Neural progenitor cell (in vitro differentiated cells): ENCODE results near the gene NHLRC4. TPM values are rescaled to one million over a fixed set of nuclear protein-coding genes. Genes with fewer than 3 reads are reported as not detected.

Experiments used
- DNase-seq: peaks from one replicate; pipeline ENCODE4 v3.0.0-alpha.2; 2016; ENCODE audit warnings: low spot score
- H2AFZ ChIP-seq: fragments of 200-600 bp; sonication (generic); replicated peaks from 2 replicates; pipeline ENCODE4 v1.6.1; 2016; ENCODE audit warnings: antibody characterized with exemption
- H3F3A ChIP-seq: fragments of 200-600 bp; sonication (generic); 2 replicates; pipeline ENCODE4 v1.6.1; 2016; ENCODE audit warnings: antibody characterized with exemption, low read depth
- H3K27ac ChIP-seq: fragments of 200-600 bp; sonication (generic); 2 replicates; pipeline ENCODE4 v1.5.1; 2016; ENCODE audit warnings: mild to moderate bottlenecking
- H3K27me3 ChIP-seq: fragments of 200-600 bp; sonication (generic); 2 replicates; pipeline ENCODE4 v1.6.1; 2016; ENCODE audit warnings: mild to moderate bottlenecking, moderate library complexity
- H3K36me3 ChIP-seq: fragments of 200-600 bp; sonication (generic); 2 replicates; pipeline ENCODE4 v1.5.1; 2016
- H3K4me1 ChIP-seq: fragments of 200-600 bp; sonication (generic); 2 replicates; pipeline ENCODE4 v1.6.1; 2016; ENCODE audit warnings: mixed run types
- H3K4me2 ChIP-seq: fragments of 200-600 bp; sonication (generic); 2 replicates; pipeline ENCODE4 v1.6.1; 2016
- H3K4me3 ChIP-seq: fragments of 200-600 bp; sonication (generic); 2 replicates; pipeline ENCODE4 v1.5.1; 2016
- H3K79me2 ChIP-seq: fragments of 200-600 bp; sonication (generic); 2 replicates; pipeline ENCODE4 v1.6.1; 2016; ENCODE audit warnings: low read depth
- H3K9ac ChIP-seq: fragments of 200-600 bp; sonication (generic); 2 replicates; pipeline ENCODE4 v1.6.1; 2016
- H3K9me3 ChIP-seq: fragments of 200-600 bp; sonication (generic); 2 replicates; pipeline ENCODE4 v1.5.1; 2016; ENCODE audit warnings: low read depth
- H4K20me1 ChIP-seq: fragments of 200-600 bp; sonication (generic); 2 replicates; pipeline ENCODE4 v1.6.1; 2016; ENCODE audit warnings: low read depth
- H3K27ac Mint-ChIP-seq: 3 replicates; pipeline ENCODE4 v1.8.0; 2021; ENCODE audit warnings: mixed read lengths
- H3K27me3 Mint-ChIP-seq: 2 replicates; pipeline ENCODE4 v1.8.0; 2022; ENCODE audit warnings: low read depth, mild to moderate bottlenecking, inconsistent platforms, moderate library complexity, mixed read lengths; ENCODE audit not compliant: insufficient read depth
- H3K36me3 Mint-ChIP-seq: 3 replicates; pipeline ENCODE4 v1.8.0; 2021; ENCODE audit warnings: mixed read lengths
- H3K4me1 Mint-ChIP-seq: 3 replicates; pipeline ENCODE4 v1.8.0; 2021; ENCODE audit warnings: mixed read lengths
- H3K4me3 Mint-ChIP-seq: 3 replicates; pipeline ENCODE4 v1.8.0; 2021; ENCODE audit warnings: mild to moderate bottlenecking, moderate library complexity, mixed read lengths
- H3K9me3 Mint-ChIP-seq: 3 replicates; pipeline ENCODE4 v1.8.0; 2020; ENCODE audit warnings: mixed read lengths
- CTCF ChIP-seq: fragments of 200-600 bp; sonication (generic); IDR thresholded peaks from 2 replicates; pipeline ENCODE4 v1.5.1; 2017; ENCODE audit warnings: antibody characterized with exemption, mild to moderate bottlenecking
- EZH2 ChIP-seq: fragments of 200-600 bp; sonication (generic); IDR thresholded peaks from 2 replicates; pipeline ENCODE4 v1.6.1; 2017; ENCODE audit warnings: antibody characterized with exemption, mild to moderate bottlenecking, moderate library complexity
- EZH2phosphoT487 ChIP-seq: fragments of 200-600 bp; sonication (generic); IDR thresholded peaks from 2 replicates; pipeline ENCODE4 v1.6.1; 2017; ENCODE audit warnings: antibody characterized with exemption
- total RNA-seq: library from RNA; depleted of rRNA; stranded (reverse); fragments of >200 nt; gene quantifications from 2 replicates; pipeline ENCODE4 v1.2.3, GENCODE V29; 2015; ENCODE audit warnings: low replicate concordance

The NHLRC4 gene
- total RNA-seq, 1 donor from 2014 or later = not detected

DNA sequence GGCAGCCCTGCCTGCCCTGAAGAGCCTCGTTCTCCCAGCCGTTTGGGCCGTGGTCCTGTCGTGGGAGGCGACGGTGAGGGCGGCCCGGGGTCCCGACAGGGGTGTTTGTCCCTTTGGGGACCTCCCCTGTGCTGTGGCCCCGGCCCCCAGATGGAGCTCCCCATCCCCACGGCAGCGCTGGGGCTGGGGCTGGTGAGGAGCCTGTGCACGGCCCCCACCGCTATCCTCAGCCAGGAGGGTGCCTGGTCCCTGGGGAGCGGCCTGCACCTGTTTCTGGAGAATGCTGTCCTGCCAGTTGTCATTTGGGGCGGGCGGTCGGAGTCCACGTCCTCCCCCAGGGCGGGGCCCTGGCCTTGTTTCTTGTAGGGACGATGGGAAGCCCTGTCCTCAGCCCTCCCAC, 32.7 kb upstream of the NHLRC4 start:
- H3K36me3 ChIP-seq = no peaks in the 10 kb centered on the region
- no peaks in the 10 kb centered on the region for H3K27me3 ChIP-seq
- no peak overlapping the region for H3K9ac ChIP-seq
- H3K4me2 ChIP-seq = no peak overlapping the region
- Mint-ChIP-seq H3K4me1 (peaks cover 6% of the 10 kb centered on the region), H3K9me3 (no peaks in the 10 kb centered on the region), H3K4me3 (no peak overlapping the region), H3K36me3 (no peaks in the 10 kb centered on the region), H3K27ac (no peak overlapping the region), H3K27me3 (no peaks in the 10 kb centered on the region)
- peaks cover 5% of the 10 kb centered on the region for H3F3A ChIP-seq
- H3K4me3 ChIP-seq = no peak overlapping the region
- H2AFZ ChIP-seq = no peak overlapping the region
- peaks cover 6% of the 10 kb centered on the region for H3K4me1 ChIP-seq
- no peak for DNase-seq
- TF ChIP-seq EZH2phosphoT487 = no peak
- TF ChIP-seq EZH2 = no peak
- TF ChIP-seq CTCF = no peak
- peaks cover 71% of the 10 kb centered on the region for H4K20me1 ChIP-seq
- no peaks in the 10 kb centered on the region for H3K9me3 ChIP-seq
- no peak overlapping the region for H3K27ac ChIP-seq
- H3K79me2 ChIP-seq = peaks cover 69% of the 10 kb centered on the region

GRCh38 chr16:534856-535445, 31.9 kb upstream of the NHLRC4 start:
- TF ChIP-seq EZH2 (no peak), CTCF (no peak), EZH2phosphoT487 (no peak)
- no peak overlapping the region for H3K27ac Mint-ChIP-seq
- no peaks in the 10 kb centered on the region for H3K36me3 ChIP-seq

GRCh38 chr16:535446-536405, 31.1 kb upstream of the NHLRC4 start:
- no peak overlapping the region for H2AFZ ChIP-seq
- no peak overlapping the region for H3K4me3 ChIP-seq
- Mint-ChIP-seq H3K4me1 (no peaks in the 10 kb centered on the region), H3K27ac (no peak overlapping the region), H3K36me3 (no peaks in the 10 kb centered on the region), H3K4me3 (no peak overlapping the region), H3K27me3 (no peaks in the 10 kb centered on the region), H3K9me3 (no peaks in the 10 kb centered on the region)
- peaks cover 65% of the 10 kb centered on the region for H4K20me1 ChIP-seq
- H3K4me2 ChIP-seq = no peak overlapping the region
- no peak overlapping the region for H3K27ac ChIP-seq
- no peaks in the 10 kb centered on the region for H3K4me1 ChIP-seq
- DNase-seq = no peak
- H3K79me2 ChIP-seq = peaks cover 53% of the 10 kb centered on the region
- no peaks in the 10 kb centered on the region for H3K36me3 ChIP-seq
- no peak for TF ChIP-seq EZH2
- TF ChIP-seq EZH2phosphoT487 = no peak
- no peak for TF ChIP-seq CTCF
- peaks cover 5% of the 10 kb centered on the region for H3F3A ChIP-seq
- no peaks in the 10 kb centered on the region for H3K27me3 ChIP-seq
- no peak overlapping the region for H3K9ac ChIP-seq
- no peaks in the 10 kb centered on the region for H3K9me3 ChIP-seq

More at GRCh38 chr16:534856-535445, 31.9 kb upstream of the NHLRC4 start:
- H3K9ac ChIP-seq = no peak overlapping the region
- Mint-ChIP-seq H3K27me3 (no peaks in the 10 kb centered on the region), H3K4me1 (peaks cover 3% of the 10 kb centered on the region), H3K36me3 (no peaks in the 10 kb centered on the region), H3K4me3 (no peak overlapping the region), H3K9me3 (no peaks in the 10 kb centered on the region)
- peaks cover 5% of the 10 kb centered on the region for H3F3A ChIP-seq
- no peak overlapping the region for H2AFZ ChIP-seq
- no peak overlapping the region for H3K4me3 ChIP-seq
- no peaks in the 10 kb centered on the region for H3K9me3 ChIP-seq
- peaks cover 66% of the 10 kb centered on the region for H4K20me1 ChIP-seq
- H3K4me2 ChIP-seq = no peak overlapping the region
- no peak overlapping the region for H3K27ac ChIP-seq
- no peak for DNase-seq
- no peaks in the 10 kb centered on the region for H3K4me1 ChIP-seq
- H3K79me2 ChIP-seq = peaks cover 61% of the 10 kb centered on the region
- no peaks in the 10 kb centered on the region for H3K27me3 ChIP-seq
